Eye (tissue), 1 donor: ENCODE results near the gene NEDD4L.
"Not testable (repeated sequence)": the region's sequence is repeated elsewhere in the genome, so short reads cannot be mapped to it uniquely, and the experiment has no call there.

ENCODE experiments used
- DNase-seq: peaks from one replicate; pipeline ENCODE4 v3.0.0-alpha.2; 2015

Gene NEDD4L

DNA sequence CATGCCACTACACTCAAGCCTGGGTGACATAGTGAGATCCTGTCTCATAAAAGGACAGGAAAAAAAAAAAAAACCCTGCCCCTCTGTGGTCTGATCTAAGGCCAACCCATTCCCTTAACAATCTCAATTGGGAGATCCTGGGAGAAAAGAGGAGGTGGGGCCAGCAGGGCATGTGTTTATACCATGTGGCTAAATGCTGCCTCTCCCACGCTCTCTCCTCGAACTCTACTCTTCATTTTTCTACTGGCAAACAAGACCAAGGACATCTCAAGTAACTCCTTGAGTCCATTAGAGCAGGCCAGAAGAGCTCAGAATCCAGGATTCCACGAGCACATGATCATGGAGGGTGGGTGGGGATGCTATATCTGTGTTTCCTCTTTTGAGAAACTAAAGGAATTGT, 16.7 kb upstream of the NEDD4L start:
- DNase-seq, result no peak

DNA sequence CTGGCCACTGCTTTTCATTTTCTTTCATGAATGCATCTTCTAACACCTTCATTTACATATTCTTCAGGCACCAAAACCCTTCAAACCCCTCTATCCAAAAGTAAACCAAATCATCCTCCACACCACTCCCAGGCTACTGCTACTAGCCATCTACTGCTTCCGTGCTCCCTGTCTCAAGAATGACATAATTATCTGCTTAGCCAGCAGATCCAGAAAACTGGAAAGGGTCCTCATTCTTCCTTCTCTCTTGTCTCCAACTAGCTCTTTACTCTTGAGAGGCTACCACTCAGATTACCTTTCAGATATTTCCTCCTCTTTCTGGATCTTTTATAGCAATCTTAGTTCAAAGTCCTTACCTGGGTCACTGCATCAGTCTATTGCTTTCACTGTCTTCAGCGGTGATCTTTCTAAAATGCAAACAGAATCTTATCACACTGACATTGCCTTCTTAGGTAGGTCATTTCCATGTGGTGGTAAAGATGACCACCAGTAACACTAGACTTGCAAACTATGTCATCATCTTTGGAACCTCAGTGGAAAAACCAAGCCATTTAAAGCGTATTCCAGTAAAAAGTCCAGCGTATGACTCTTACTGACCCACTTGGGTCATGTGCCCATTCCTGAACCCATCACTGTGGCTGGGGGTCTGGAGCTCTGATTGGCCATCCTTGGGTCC, 15.8 kb upstream of the NEDD4L start:
- DNase-seq, result no peak

DNA sequence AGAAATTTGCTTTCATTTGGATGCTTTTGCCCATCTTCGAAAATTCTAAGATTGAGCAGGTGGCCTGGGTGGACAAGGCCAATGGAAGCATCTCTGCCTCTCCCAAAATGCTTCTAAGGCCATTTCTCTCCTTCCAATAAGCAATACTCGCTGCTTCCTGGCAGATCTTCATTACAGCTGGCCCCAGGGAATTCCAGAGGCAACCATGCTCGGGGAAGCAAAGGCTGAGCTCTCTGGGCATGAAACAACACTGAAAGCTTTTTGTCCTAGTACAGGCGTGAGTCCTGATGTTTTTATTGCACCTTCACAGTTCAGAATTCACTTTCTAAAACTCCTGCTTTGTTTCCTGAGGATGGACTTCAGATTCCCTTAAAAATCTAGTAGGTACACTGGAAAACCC, 11.8 kb upstream of the NEDD4L start:
- DNase-seq, result peak; percentile 55

DNA sequence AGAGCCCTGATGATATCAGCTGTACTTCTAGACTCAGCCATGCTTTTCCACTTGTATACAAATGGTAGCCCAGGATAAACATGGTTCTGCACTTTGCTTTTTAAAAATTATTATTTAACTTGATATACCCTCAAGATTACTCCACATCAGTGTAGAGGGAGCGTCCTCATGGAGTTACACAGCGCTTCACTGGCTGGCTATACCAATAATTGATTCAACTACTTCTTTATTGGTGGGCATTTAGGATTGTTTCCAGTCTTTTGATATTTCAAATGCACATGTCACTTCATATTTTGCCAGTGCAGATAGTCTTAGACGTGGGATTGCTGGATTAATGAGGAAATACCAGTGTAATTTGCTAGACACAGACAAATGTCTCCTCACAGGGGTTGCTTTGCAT, 10.8 kb upstream of the NEDD4L start:
- DNase-seq, result peak; percentile 61

DNA sequence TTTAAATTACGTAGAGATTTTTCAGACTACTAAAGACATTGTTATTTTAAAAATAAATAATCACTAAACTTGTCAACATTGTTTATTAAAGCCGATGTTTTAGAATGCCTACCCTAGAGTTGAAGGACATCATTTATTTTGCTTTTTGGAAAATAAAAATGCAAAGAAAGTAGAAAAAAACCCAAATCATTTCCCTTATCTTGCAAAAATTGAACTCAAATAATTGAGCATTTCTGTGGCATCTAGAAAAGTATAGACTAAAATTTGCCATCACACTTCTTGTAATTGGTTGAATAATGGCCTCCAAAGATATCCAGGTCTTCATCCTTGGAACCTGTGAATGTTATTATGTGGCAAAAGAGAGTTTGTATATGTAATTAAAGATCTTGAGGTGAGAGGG, 9.7 kb upstream of the NEDD4L start:
- no peak for DNase-seq

DNA sequence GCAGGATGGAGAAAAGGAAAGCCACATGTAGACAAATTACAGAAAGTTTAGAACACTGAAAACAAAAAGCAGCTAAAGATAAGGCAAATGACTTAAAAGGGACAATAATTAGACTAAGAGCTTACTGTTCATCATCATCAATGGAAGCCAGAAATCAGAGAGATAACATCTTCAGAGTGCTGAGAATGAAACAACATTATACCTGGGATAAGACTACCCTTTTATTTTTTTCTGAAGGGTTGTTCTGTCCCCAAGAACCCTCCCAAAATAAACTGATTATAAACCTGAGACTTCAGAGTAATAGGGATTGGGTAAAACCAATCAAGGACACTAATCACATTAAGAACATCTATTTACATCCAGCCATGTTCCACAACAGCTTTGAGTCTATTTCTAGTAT, 6.9 kb upstream of the NEDD4L start:
- DNase-seq, result no peak

DNA sequence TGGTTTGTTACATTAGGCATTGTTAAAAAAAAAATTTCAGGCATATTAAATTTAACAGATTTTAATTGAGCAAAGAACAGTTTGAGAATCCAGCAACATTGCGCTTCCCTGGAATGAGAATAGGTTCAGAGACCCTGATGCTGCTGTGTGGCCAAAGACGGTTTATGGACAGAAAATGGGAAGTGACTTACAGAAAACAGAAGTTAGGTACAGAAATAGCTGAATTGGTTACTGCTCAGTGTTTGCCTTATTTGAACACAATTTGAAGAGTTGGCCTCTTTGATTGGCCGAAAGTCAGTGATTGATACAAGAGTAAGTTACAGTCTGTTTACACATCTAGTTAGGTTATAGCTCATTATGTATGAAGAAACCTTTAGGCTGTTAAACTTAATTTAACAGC, 6.0 kb upstream of the NEDD4L start:
- DNase-seq, result no peak

DNA sequence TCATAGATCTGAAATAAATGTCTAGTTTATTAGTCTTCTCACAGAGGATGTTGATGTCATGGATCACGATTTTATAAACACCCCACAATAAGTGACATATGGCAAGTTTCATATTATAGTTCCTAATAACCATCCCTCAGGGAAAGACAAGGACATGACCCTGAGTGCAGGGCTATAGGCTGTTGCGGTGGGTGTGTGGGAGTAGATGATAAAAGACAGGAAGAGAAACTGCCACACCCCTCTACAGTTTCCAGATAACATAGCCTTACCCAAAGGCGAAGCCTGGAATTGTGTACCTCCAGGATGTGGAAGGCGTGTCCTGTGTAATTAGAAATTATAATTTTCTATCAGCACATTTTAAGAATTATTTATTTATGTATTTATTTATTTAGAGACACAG, 2.4 kb upstream of the NEDD4L start:
- no peak for DNase-seq

DNA sequence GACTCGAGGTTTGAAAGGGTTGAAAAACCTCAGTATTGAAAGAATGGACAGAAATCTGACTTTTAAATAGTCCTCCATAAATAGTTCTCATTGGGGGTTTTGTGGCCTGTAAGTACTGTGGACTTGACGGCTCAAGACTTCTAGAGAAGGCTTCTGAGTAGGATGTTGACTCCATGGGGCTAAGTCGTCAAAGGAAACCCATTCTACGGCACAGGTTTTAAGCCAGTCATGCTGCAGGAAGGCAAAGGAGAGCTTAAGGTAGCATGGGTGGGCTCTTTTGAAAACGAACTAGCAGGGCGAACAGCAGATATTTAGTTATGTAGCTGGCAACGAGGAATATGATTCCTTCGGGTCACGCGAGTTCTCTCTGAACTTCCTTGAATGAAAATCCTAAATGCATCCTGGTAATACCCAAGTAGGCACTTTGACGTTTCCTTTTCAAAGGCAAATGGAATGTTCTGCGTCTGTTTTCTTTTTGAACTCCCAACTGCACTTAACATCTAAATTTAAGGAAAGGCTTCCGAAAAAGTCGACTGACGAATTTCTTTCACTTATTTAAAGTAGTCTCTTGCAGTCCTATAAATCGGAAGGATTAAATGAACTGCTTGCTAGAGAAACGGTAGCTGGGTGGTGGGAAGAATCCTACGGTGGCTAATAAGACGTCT, 1.1 kb upstream of the NEDD4L start:
- DNase-seq, result no peak

DNA sequence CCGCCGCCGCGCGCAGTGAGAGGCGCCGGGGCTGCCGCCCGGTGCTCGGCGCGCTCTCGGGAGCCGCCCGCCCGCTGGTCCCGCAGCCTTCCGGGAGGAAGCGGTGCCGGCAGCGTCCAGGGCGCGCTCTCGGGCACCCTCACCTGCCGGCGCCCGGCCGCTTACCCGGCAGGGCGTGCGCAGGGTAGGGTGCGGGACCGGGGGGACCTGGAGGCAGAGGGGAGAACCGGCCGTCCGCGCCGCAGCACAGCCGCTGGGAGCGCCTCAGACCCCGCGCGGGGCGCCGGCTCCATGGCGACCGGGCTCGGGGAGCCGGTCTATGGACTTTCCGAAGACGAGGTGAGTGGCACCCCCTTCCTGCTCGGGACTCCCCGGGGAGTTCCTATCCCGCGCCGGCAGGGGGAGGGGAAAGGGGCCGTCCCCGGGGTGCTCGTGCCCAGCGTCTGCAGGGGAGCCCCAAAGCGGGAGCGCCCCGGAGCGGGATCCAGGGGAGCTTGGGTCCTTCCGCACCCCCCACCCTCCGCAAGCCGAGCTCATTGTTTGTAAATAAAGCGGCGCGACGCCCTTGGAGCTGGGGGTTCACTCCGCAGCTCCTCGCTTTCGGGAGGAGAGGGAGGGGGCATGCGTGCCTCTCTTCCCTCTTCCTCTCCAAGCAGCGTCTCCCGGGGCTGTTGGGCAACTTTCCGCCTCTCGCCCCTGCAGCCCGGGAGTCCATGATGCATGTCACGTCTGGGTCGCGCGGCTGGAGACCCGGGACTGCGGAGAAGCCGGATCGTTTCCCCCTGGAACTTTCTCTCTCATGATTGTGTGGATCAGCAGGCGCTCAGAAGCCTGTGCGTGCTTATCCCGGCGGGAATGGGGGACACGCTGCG, 580 bp downstream of the NEDD4L start:
- DNase-seq, result peak; percentile 81

DNA sequence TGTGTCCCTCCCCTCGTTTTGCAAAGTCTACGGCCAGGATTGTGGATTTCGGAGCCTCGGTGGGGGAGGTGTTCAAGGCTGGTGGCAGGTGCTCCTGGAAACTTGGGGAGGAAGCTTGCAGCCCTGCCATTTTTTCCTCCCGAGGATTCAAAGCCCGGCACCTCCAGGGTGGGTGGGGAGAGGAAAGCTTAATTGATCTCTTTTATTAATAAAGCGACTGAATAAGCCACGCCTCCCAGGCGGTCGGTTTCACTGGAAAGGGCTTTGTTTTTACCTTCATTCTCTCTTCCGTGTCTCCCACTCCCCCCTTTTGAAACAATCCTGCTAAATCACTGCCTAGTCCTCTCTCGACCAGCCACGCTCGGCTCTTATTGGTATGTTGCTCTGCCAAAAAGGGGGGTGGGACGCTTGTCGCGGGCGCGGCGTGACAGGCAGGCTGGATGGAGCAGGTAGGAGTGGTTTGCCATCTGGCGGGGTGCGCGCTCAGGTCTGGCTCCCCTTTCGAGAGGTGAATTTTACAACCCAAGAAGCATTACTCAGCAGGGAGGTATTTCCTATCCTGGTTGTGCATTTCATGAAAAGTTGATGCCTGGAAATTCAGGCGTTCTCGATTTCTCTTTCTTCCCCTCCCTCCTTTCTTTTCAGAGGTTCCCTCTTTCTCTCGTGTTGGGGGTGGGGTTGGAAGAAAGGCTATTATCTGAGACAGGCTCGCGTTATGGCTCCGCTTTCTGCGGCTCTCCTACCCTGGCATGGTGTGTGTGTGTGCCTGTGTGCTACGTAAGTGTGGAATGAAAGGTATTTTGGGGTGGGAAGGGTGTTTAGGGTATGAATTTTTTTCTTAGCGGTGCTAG, 1.4 kb downstream of the NEDD4L start:
- DNase-seq, result peak; percentile 85

DNA sequence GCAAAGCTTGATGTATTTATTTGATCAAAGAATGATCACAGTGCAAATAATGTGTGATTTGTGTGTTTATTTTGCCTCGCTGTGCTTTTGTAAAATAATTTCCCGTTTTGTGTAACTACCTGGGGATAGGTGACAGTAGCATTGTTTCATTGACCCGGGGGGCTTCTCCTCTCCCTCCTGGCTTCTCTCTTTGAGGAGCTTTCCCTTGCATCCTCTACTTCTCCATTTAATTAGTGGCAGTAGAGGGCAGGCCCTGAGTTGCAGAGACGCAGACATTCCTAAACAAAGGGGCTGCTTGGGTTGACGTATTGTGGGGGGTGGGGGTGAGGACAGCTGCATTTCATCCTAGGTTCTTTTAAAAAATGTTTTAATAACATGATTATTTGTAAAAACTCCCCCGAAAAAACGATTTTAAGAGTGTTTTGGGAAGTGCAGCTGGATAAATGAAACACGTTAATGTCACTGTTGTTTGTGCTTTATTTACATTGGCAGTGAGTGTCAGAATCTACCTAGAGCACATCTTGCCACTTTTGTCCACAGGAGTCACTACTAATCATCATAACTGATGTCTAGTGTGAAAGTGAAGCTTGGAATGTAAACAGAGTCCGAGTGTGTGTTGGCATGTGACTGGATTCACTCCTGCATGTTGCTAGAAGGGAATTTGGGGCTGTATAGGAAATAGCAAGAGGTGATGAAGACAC, 2.2 kb downstream of the NEDD4L start:
- peak; percentile 76 for DNase-seq

DNA sequence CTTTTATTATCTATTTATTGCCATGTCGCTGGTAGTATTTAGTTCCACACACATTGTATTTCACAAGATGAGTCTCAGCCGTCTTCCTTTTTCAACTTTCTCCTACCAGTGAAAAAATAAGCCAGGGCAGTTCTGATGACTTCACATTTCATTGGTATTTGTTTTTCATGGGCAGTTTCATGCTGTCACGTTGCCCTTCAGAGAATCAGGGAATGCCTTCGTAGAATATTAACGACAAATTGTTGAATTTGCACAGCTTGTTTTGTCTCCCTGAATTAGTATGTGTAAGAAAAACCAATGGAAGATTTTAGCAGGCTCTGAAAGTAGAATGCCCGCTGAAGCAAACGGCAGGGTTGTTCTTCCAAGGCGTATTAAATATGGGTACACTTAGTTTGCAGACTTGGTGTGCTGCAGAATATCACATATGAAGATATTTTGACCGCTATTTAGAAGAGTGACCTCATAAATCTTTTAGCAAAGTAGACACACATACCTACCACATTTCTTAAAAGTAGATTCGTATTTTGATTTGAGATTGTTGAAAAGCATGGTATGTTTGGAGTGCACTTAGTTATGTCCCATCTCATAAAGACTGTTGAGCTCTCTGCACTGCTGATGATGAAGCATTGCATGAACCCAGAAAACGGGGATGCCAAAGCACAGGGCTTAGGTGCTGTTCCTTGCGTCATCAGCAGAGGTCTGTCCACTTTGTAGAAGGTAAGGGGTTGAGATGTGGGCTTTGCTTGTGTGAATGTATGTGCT, 2.9 kb downstream of the NEDD4L start:
- DNase-seq, result peak; percentile 42

DNA sequence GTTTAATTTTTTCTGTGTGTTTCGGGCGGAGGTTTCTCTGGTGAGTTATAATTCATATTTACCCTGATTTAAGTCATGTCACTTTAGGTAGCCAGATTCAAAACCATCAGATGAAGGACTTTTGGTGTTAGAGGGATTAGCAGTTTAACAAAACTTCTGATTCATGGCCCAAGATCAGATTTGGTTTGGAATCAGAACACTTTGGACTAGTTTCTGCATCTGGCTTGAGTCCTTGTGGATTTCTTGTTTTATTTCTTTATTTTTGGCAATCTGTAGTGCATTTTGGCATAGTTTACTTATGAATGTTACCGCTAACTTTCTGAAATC, 3.5 kb downstream of the NEDD4L start:
- no peak for DNase-seq

DNA sequence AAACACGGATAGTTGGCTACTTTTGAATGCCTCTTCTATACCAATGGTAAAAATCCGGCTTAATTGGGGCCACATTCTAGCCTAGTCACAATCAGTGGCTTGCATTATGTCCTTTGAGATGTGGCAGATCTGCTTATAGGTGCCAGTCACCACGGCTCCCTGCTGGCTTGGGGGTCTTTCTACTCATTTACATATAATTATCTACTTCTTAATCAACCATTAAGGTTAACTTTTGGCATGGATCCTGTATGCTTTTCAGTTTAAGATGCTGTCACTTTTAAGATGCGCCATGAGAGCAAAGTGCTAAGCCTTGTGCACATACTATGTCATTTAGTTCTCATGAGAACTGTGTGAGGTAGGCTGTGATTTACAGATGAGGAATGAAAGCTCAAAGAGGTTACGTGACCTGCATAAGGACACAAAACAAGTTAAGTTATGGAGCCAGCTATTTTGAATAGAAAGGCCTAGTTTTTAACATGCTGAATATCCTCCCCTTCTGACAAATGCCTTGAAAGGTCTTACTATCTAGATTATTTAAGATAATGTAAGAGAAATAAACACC, 4.1 kb downstream of the NEDD4L start:
- no peak for DNase-seq

DNA sequence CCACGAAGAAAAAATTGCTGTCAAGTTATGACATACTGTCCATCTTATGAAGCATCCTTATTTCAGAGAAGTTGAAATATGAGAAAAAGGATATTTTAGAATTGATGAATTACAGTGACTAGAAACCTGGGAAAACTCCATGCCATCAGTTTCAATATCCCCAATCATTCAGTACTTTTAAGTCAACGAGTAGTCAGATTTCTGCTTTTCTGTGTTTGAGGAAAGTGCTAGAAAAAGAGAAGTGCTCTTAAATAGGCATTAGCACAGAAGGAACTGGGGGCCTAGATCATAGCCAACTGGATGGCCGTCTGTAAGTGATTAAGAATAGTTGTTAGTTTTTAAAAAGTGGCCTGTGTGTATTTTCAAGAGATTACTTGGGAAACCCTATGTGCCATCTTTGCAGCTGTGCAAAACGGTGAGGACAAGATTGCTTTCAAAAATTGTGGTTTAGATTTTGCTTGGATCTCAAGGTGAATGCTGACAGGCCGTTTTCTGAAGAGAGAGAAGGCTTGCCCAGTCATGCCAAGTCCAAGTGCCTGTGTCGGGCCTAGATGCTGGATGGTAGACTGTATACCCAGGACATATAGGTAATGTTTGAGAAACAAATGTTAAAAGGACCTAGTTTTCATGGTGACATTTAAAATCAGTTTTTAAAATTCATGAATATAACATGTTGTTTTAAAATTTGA, 5.1 kb downstream of the NEDD4L start:
- DNase-seq, result no peak

DNA sequence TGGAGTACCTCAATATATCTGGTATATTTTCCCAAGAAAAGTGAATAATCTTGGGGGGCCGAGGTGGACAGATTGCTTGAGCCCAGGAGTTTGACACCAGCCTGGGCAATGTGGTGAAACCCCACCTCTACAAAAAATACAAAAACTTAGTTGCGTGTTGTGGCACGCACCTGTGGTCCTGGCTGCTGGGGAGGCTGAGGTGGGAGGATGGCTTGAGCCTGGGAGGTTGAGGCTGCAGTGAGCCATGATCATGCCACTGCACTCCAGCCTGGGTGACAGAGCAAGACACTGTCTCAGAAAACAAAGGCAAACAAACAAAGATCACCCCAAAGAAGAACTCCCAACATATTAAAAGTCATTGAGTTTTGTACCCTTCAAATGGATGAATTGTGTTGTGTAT, 6.9 kb downstream of the NEDD4L start:
- DNase-seq, result not testable (repeated sequence)

DNA sequence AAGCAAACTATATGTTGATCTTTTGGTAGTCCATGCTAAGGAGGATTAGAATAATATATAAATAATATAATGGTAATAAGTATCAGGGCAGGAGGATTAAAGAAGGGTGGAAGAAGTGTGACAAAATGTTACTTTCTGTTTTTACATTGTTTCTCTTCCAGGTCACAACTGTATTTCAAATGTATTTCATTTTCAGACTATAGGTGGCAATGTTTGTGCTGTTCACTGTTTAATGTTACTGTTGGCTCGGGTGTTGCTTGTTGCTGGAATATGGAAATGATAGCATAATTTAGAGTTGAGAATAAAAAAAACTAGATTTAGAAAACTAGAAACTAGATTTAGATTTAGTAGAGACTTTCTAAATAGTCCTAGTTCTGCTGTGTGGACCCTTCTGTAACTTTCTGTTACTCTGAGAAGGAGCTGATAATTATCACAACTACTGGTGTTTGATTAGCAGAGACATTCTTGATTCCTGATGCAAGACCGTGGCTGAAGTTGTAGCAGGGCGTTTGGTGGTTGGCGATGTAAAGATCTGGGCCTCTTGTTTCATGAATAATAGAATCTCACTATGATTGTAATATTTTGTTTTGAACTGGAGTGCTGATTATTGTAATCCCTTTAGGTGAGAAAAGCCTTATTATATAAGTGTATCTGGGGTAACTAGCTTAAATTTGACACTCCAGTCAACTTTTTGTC, 7.9 kb downstream of the NEDD4L start:
- DNase-seq, result peak; percentile 27

DNA sequence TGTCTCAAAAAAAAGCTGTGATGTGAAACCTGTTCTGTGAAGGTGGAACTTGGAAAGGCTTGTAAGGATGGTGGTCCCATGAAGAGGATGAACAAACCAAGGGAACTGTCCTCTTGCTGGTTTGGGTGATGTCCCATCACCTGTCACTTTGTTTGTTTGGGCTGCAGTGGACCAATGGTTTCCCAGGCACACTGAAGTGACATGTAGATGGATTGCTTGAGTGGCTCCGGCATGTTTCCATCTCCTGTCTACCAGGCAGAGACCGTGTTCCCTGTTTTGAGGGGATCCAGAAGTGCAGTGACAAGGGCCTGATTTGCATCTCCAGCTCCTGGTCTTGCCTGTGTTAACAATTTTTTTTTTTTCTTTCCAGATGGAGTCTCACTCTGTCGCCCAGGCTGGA, 8.9 kb downstream of the NEDD4L start:
- DNase-seq, result no peak
